ENCODE results near the gene CCDC182.

GRCh38 chr17:57724026-57724728, 20.9 kb downstream of the CCDC182 start:
- TF ChIP-seq POLR2A (IDR thresholded peaks at IDR 0.05; ENCODE audit: low read length) (no peak), GATA1 (IDR thresholded peaks at IDR 0.05; ENCODE audit: low read depth, low read length) (no peak)

All from erythroblast (primary cell).